CD8-positive, alpha-beta memory T cell (primary cell): ENCODE measurements around the gene SLCO6A1. TPM values are rescaled to one million over a fixed set of nuclear protein-coding genes. Genes with fewer than 3 reads are reported as not detected.

Experiments used
- CTCF ChIA-PET: fragments of 350-600 bp; sonication (Branson Sonifier 250); formaldehyde crosslinking; loops from one replicate; lab custom pipeline; 2021; ENCODE audit warnings: antibody characterized with exemption; lab: Charles Lee
- POLR2A ChIA-PET: fragments of 350-600 bp; sonication (Branson Sonifier 250); formaldehyde crosslinking; loops from one replicate; lab custom pipeline; 2021; ENCODE audit warnings: antibody characterized with exemption; lab: Charles Lee
- DNase-seq, 5 donors: peaks; one replicate each; pipeline versions ENCODE4 v3.0.0 to v3.0.0-alpha.2; 2020 to 2022; ENCODE audit warnings: mixed read lengths in 1 of 5
- H3K27ac ChIP-seq: one replicate; pipeline ENCODE4 v1.7.0; 2013; ENCODE audit warnings: low read depth, mild to moderate bottlenecking, low read length, moderate library complexity
- H3K27me3 ChIP-seq: 2 replicates; pipeline ENCODE4 v1.7.0; 2013; ENCODE audit warnings: low read length, mild to moderate bottlenecking; ENCODE audit not compliant: insufficient read depth, poor library complexity, severe bottlenecking
- H3K36me3 ChIP-seq: 2 replicates; pipeline ENCODE4 v1.7.0; 2013; ENCODE audit warnings: mild to moderate bottlenecking, low read length, moderate library complexity; ENCODE audit not compliant: insufficient read depth
- H3K4me1 ChIP-seq: 2 replicates; pipeline ENCODE4 v1.7.0; 2013; ENCODE audit warnings: mild to moderate bottlenecking, low read length, moderate library complexity; ENCODE audit not compliant: insufficient read depth
- H3K4me3 ChIP-seq: 2 replicates; pipeline ENCODE4 v1.7.0; 2013; ENCODE audit warnings: mild to moderate bottlenecking, low read length
- H3K9me3 ChIP-seq: 2 replicates; pipeline ENCODE4 v1.7.0; 2013; ENCODE audit warnings: mild to moderate bottlenecking, low read length
- H3K27ac Mint-ChIP-seq, 8 donors: one replicate each; pipeline ENCODE4 v1.8.0; 2020 to 2021; ENCODE audit warnings: mixed read lengths in 8 of 8, mild to moderate bottlenecking in 6 of 8, inconsistent platforms in 3 of 8, moderate library complexity in 3 of 8
- H3K27me3 Mint-ChIP-seq, 2 donors: one replicate each; pipeline ENCODE4 v1.8.0; 2020 to 2021; ENCODE audit warnings: mixed read lengths in 2 of 2, mild to moderate bottlenecking in 1 of 2, moderate library complexity in 1 of 2
- H3K36me3 Mint-ChIP-seq, 3 donors: one replicate each; pipeline ENCODE4 v1.8.0; 2020 to 2021; ENCODE audit warnings: mixed read lengths in 3 of 3, inconsistent platforms in 1 of 3, mild to moderate bottlenecking in 1 of 3
- H3K4me1 Mint-ChIP-seq, 3 donors: one replicate each; pipeline ENCODE4 v1.8.0; 2020 to 2021; ENCODE audit warnings: mixed read lengths in 3 of 3, inconsistent platforms in 1 of 3, mild to moderate bottlenecking in 1 of 3
- H3K4me3 Mint-ChIP-seq, 7 donors: one replicate each; pipeline ENCODE4 v1.8.0; 2020 to 2021; ENCODE audit warnings: mixed read lengths in 7 of 7, mild to moderate bottlenecking in 6 of 7, moderate library complexity in 4 of 7, inconsistent platforms in 2 of 7
- H3K9me3 Mint-ChIP-seq, 5 donors: one replicate each; pipeline ENCODE4 v1.8.0; 2020 to 2022; ENCODE audit warnings: mixed read lengths in 5 of 5, mild to moderate bottlenecking in 3 of 5, moderate library complexity in 2 of 5, inconsistent platforms in 1 of 5
- polyA plus RNA-seq: library from polyadenylated mRNA; unstranded; fragments of 300-500 nt; fragmentation: Illumina TruSeq; gene quantifications from one replicate; pipeline ENCODE4 v1.2.3, GENCODE V29; 2021
- total RNA-seq, 2 experiments: library from RNA; stranded (reverse); gene quantifications; one replicate each; pipeline ENCODE4 v1.2.3, GENCODE V29; 2021

Gene SLCO6A1
- total and polyA plus RNA-seq, 3 experiments from 2014 or later: not detected

- Histone ChIP-seq H3K4me1 (no peaks in the 10 kb centered on the region), H3K4me3 (no peak overlapping the region), H3K9me3 (no peaks in the 10 kb centered on the region), H3K36me3 (no peaks in the 10 kb centered on the region), H3K27me3 (no peaks in the 10 kb centered on the region), H3K27ac (no peak overlapping the region)
- H3K4me1 Mint-ChIP-seq: no peaks in the 10 kb centered on the region
- no peaks in the 10 kb centered on the region for H3K36me3 Mint-ChIP-seq
- H3K27me3 Mint-ChIP-seq: peaks cover 0 to 11% of the 10 kb centered on the region in 2 donors
- DNase-seq: no peak
- peaks cover 6 to 10% (median 6%) of the 10 kb centered on the region in 5 donors for H3K9me3 Mint-ChIP-seq
- CTCF ChIA-PET: no interaction called here
- no peak overlapping the region for H3K27ac Mint-ChIP-seq
- POLR2A ChIA-PET: no interaction called here
- H3K4me3 Mint-ChIP-seq: no peak overlapping the region
Measured at GRCh38 chr5:102421647-102422046, 77.2 kb downstream of the SLCO6A1 start.

DNA sequence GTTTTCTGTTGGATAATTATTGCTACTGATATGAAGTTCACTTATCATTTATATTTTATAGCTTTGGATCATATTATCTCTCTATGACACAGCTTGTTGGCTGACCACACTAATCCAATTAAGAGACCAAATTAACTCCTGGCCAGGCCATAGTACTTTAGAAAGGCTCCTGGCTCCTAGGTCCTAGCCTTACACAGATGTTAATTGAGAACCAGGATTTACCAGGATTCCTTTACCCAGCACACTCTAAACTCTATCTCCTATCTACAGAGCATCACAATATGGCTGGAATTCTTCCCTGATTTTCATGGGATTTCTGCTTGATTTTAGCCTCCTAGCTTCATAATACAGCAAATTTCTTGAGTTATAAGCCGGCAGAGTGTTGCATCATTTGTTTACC is 80.3 kb downstream of the SLCO6A1 start:
- Mint-ChIP-seq H3K36me3 (no peaks in the 10 kb centered on the region), H3K27me3 (peaks cover 0 to 8% of the 10 kb centered on the region in 2 donors), H3K4me3 (no peak overlapping the region), H3K27ac (no peak overlapping the region), H3K4me1 (no peaks in the 10 kb centered on the region), H3K9me3 (peaks cover 0 to 3% (median under 1%) of the 10 kb centered on the region in 5 donors)
- Histone ChIP-seq H3K27ac (no peak overlapping the region), H3K9me3 (no peaks in the 10 kb centered on the region), H3K4me3 (no peak overlapping the region), H3K36me3 (no peaks in the 10 kb centered on the region), H3K4me1 (no peaks in the 10 kb centered on the region), H3K27me3 (no peaks in the 10 kb centered on the region)
- POLR2A ChIA-PET: no interaction called here
- CTCF ChIA-PET: no interaction called here
- no peak for DNase-seq

DNA sequence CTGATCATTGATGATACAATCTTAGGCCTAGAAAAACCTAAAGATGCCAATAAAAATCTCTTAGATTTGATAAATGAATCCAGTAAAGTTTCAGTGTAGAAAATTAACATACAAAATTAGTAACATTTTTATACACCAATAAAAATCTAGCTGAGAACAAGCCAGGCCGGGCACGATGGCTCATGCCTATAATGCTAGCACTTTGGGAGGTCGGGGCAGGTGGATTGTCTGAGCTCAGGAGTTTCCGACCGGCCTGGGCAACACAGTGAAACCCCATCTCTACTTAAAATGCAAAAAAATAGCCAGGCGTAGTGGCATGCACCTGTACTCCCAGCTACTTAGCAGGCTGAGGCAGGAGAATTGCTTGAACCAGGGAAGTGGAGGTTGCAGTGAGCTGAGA is 84.4 kb downstream of the SLCO6A1 start:
- no peaks in the 10 kb centered on the region for H3K9me3 ChIP-seq
- no peak overlapping the region for H3K4me3 ChIP-seq
- H3K4me1 Mint-ChIP-seq: no peaks in the 10 kb centered on the region
- H3K27ac ChIP-seq: no peak overlapping the region
- peaks cover 0 to 2% of the 10 kb centered on the region in 2 donors for H3K27me3 Mint-ChIP-seq
- no peaks in the 10 kb centered on the region for H3K4me1 ChIP-seq
- CTCF ChIA-PET: no interaction called here
- POLR2A ChIA-PET: no interaction called here
- no peaks in the 10 kb centered on the region for H3K36me3 Mint-ChIP-seq
- peaks cover 0 to 5% (median 0%) of the 10 kb centered on the region in 5 donors for H3K9me3 Mint-ChIP-seq
- H3K4me3 Mint-ChIP-seq: no peak overlapping the region
- no peak for DNase-seq
- H3K27ac Mint-ChIP-seq: no peak overlapping the region
- H3K27me3 ChIP-seq: no peaks in the 10 kb centered on the region
- H3K36me3 ChIP-seq: no peaks in the 10 kb centered on the region

DNA sequence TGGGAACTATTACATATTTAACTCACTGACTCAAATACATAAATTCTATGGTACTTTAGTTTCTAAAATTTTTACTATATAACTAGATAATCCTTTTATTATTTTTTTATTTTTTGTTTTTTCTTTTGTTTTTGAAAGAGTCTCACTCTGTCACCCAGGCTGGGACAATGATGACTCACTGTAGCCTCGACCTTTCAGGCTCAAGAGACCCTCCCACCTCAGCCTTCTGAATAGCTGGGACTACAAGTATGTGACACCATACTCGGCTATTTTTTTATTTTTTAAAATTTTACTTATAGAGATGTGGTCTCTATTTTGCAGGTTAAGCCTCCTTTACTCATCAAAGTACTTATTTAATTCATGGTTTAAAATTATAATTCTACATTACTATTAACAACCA is 110.6 kb downstream of the SLCO6A1 start:
- no peak for DNase-seq
- Histone ChIP-seq H3K4me3 (no peak overlapping the region), H3K36me3 (no peaks in the 10 kb centered on the region), H3K27me3 (no peaks in the 10 kb centered on the region), H3K27ac (no peak overlapping the region), H3K9me3 (no peaks in the 10 kb centered on the region), H3K4me1 (no peaks in the 10 kb centered on the region)
- Mint-ChIP-seq H3K4me3 (no peak overlapping the region), H3K36me3 (no peaks in the 10 kb centered on the region), H3K27ac (no peak overlapping the region), H3K4me1 (no peaks in the 10 kb centered on the region), H3K9me3 (peaks cover 9 to 18% (median 13%) of the 10 kb centered on the region in 5 donors), H3K27me3 (peaks cover 0 to 3% of the 10 kb centered on the region in 2 donors)
- POLR2A ChIA-PET: no interaction called here
- CTCF ChIA-PET: no interaction called here

- no peaks in the 10 kb centered on the region for H3K27me3 ChIP-seq
- H3K36me3 ChIP-seq: no peaks in the 10 kb centered on the region
- H3K27ac ChIP-seq: no peak overlapping the region
- no peak overlapping the region for H3K4me3 ChIP-seq
- Mint-ChIP-seq H3K4me3 (no peak overlapping the region), H3K36me3 (no peaks in the 10 kb centered on the region), H3K27me3 (peaks cover 0 to 1% of the 10 kb centered on the region in 2 donors), H3K27ac (no peak overlapping the region), H3K9me3 (peaks cover 9 to 18% (median 12%) of the 10 kb centered on the region in 5 donors), H3K4me1 (no peaks in the 10 kb centered on the region)
- H3K4me1 ChIP-seq: no peaks in the 10 kb centered on the region
- H3K9me3 ChIP-seq: no peaks in the 10 kb centered on the region
- ChIA-PET CTCF (no interaction called here), POLR2A (no interaction called here)
- no peak for DNase-seq
Measured at GRCh38 chr5:102385365-102385764, 113.4 kb downstream of the SLCO6A1 start.

- H3K4me1 ChIP-seq: no peaks in the 10 kb centered on the region
- no peaks in the 10 kb centered on the region for H3K27me3 ChIP-seq
- Mint-ChIP-seq H3K36me3 (no peaks in the 10 kb centered on the region), H3K4me1 (no peaks in the 10 kb centered on the region), H3K4me3 (no peak overlapping the region), H3K9me3 (peaks cover under 1 to 11% (median 4%) of the 10 kb centered on the region in 5 donors), H3K27ac (no peak overlapping the region), H3K27me3 (no peaks in the 10 kb centered on the region)
- POLR2A ChIA-PET: no interaction called here
- H3K27ac ChIP-seq: no peak overlapping the region
- H3K9me3 ChIP-seq: no peaks in the 10 kb centered on the region
- H3K4me3 ChIP-seq: no peak overlapping the region
- no peaks in the 10 kb centered on the region for H3K36me3 ChIP-seq
- CTCF ChIA-PET: no interaction called here
- no peak for DNase-seq
Measured at GRCh38 chr5:102380174-102380573, 118.6 kb downstream of the SLCO6A1 start.

GRCh38 chr5:102375876-102376275 is 122.9 kb downstream of the SLCO6A1 start:
- no peak for DNase-seq

GRCh38 chr5:102375272-102375671 is 123.5 kb downstream of the SLCO6A1 start:
- ChIA-PET POLR2A (no interaction called here), CTCF (no interaction called here)
- Mint-ChIP-seq H3K27me3 (no peaks in the 10 kb centered on the region), H3K4me3 (no peak overlapping the region), H3K27ac (no peak overlapping the region), H3K36me3 (no peaks in the 10 kb centered on the region), H3K9me3 (peaks cover 0 to 2% (median 0%) of the 10 kb centered on the region in 5 donors), H3K4me1 (no peaks in the 10 kb centered on the region)
- Histone ChIP-seq H3K27me3 (no peaks in the 10 kb centered on the region), H3K4me3 (no peak overlapping the region), H3K36me3 (no peaks in the 10 kb centered on the region), H3K4me1 (no peaks in the 10 kb centered on the region), H3K27ac (no peak overlapping the region), H3K9me3 (no peaks in the 10 kb centered on the region)
- no peak for DNase-seq

More at GRCh38 chr5:102375876-102376275, 122.9 kb downstream of the SLCO6A1 start:
- no peak overlapping the region for H3K27ac ChIP-seq
- H3K27ac Mint-ChIP-seq: no peak overlapping the region
- peaks cover 0 to 2% (median 0%) of the 10 kb centered on the region in 5 donors for H3K9me3 Mint-ChIP-seq
- no peak overlapping the region for H3K4me3 Mint-ChIP-seq
- H3K4me3 ChIP-seq: no peak overlapping the region
- no peaks in the 10 kb centered on the region for H3K27me3 ChIP-seq
- H3K9me3 ChIP-seq: no peaks in the 10 kb centered on the region
- no peaks in the 10 kb centered on the region for H3K4me1 Mint-ChIP-seq
- H3K27me3 Mint-ChIP-seq: no peaks in the 10 kb centered on the region
- ChIA-PET POLR2A (no interaction called here), CTCF (no interaction called here)
- H3K4me1 ChIP-seq: no peaks in the 10 kb centered on the region
- H3K36me3 Mint-ChIP-seq: no peaks in the 10 kb centered on the region
- no peaks in the 10 kb centered on the region for H3K36me3 ChIP-seq

DNA sequence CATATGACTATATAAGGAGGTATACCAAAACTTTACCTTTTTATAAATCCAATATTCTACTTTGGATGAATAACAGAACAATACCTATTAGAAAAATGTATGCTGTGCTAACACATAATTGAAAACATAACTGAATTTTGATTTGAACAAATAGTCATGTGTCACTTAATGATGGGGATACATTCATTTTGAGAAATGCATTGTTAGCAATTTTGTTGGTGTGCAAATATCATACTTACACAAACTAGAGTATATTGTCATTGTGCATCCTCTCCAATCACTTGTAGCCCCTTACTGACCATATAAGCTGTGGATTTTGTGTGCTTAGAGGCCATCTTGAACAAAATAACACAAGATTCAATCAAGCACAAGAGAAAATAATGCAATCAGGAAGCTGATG is 130.4 kb downstream of the SLCO6A1 start:
- POLR2A ChIA-PET: no interaction called here
- H3K4me3 Mint-ChIP-seq: no peak overlapping the region
- peaks cover 0 to 5% (median 0%) of the 10 kb centered on the region in 5 donors for H3K9me3 Mint-ChIP-seq

More for the DNA sequence above, 130.4 kb downstream of the SLCO6A1 start:
- no peaks in the 10 kb centered on the region for H3K4me1 ChIP-seq
- H3K4me1 Mint-ChIP-seq: no peaks in the 10 kb centered on the region
- H3K36me3 ChIP-seq: no peaks in the 10 kb centered on the region
- H3K27ac Mint-ChIP-seq: no peak overlapping the region
- no peaks in the 10 kb centered on the region for H3K27me3 ChIP-seq
- CTCF ChIA-PET: no interaction called here
- H3K4me3 ChIP-seq: no peak overlapping the region
- H3K27ac ChIP-seq: no peak overlapping the region
- no peaks in the 10 kb centered on the region for H3K9me3 ChIP-seq
- no peaks in the 10 kb centered on the region for H3K36me3 Mint-ChIP-seq
- no peaks in the 10 kb centered on the region for H3K27me3 Mint-ChIP-seq
- DNase-seq: no peak
